GM10847 (cell line): ENCODE measurements around the gene DNAH6.

Experiments used
- POLR2A ChIP-seq: IDR thresholded peaks from 2 replicates; pipeline ENCODE4 v1.6.1; 2011; ENCODE audit not compliant: insufficient read length; ENCODE audit errors: extremely low read depth

DNAH6 gene

GRCh38 chr2:84844141-84844540, 327.8 kb downstream of the DNAH6 start:
- TF ChIP-seq POLR2A, result no peak

- no peak for TF ChIP-seq POLR2A
Measured at GRCh38 chr2:84846041-84846663, 329.9 kb downstream of the DNAH6 start.

- TF ChIP-seq POLR2A, result no peak
Measured at GRCh38 chr2:84846741-84847142, 330.4 kb downstream of the DNAH6 start.

- no peak for TF ChIP-seq POLR2A
Measured at GRCh38 chr2:84847326-84848050, 331.2 kb downstream of the DNAH6 start.

- no peak for TF ChIP-seq POLR2A
Measured at GRCh38 chr2:84849271-84849952, 333.1 kb downstream of the DNAH6 start.

- TF ChIP-seq POLR2A, result no peak
Measured at GRCh38 chr2:84850471-84850870, 334.2 kb downstream of the DNAH6 start.

- no peak for TF ChIP-seq POLR2A
Measured at GRCh38 chr2:84851876-84852275, 335.6 kb downstream of the DNAH6 start.

- no peak for TF ChIP-seq POLR2A
Measured at GRCh38 chr2:84854850-84855249, 338.6 kb downstream of the DNAH6 start.

- no peak for TF ChIP-seq POLR2A
Measured at GRCh38 chr2:84855731-84856130, 339.4 kb downstream of the DNAH6 start.

GRCh38 chr2:84856787-84857186, 340.5 kb downstream of the DNAH6 start:
- TF ChIP-seq POLR2A, result no peak

- no peak for TF ChIP-seq POLR2A
Measured at GRCh38 chr2:84857566-84857965, 341.3 kb downstream of the DNAH6 start.

- TF ChIP-seq POLR2A, result no peak
Measured at GRCh38 chr2:84858123-84858522, 341.8 kb downstream of the DNAH6 start.

- TF ChIP-seq POLR2A, result no peak
Measured at GRCh38 chr2:84858937-84859336, 342.6 kb downstream of the DNAH6 start.

- TF ChIP-seq POLR2A, result no peak
Measured at GRCh38 chr2:84861539-84861938, 345.2 kb downstream of the DNAH6 start.

GRCh38 chr2:84862006-84862405, 345.7 kb downstream of the DNAH6 start:
- TF ChIP-seq POLR2A, result no peak

GRCh38 chr2:84865181-84865783, 349.0 kb downstream of the DNAH6 start:
- TF ChIP-seq POLR2A, result no peak
